ENCODE measurements around the gene EMC1. TPM values are rescaled to one million over a fixed set of nuclear protein-coding genes. Genes with fewer than 3 reads are reported as not detected.

Gene EMC1
- total RNA-seq, 1 experiment from 2014 or later, result 60.0 TPM

- Mint-ChIP-seq H3K36me3 (ENCODE audit: insufficient read depth in 1 of 3, low read depth in 3 of 3) (peaks cover 50 to 82% (median 74%) of the 10 kb centered on the region in 3 experiments; a peak in 6 of 7 replicates), H3K4me1 (no peaks in the 10 kb centered on the region), H3K4me3 (no peak overlapping the region), H3K9me3 (no peaks in the 10 kb centered on the region), H3K27ac (no peak overlapping the region), H3K27me3 (ENCODE audit: low read depth) (no peaks in the 10 kb centered on the region)
- Histone ChIP-seq H4K20me1 (ENCODE audit: control insufficient read depth, insufficient read depth, insufficient read length) (no peaks in the 10 kb centered on the region), H3K79me1 (ENCODE audit: insufficient read depth, low read depth, low read length, poor library complexity, severe bottlenecking) (peaks cover 2% of the 10 kb centered on the region), H2BK15ac (ENCODE audit: low read depth, low read length) (no peak overlapping the region), H3T11ph (ENCODE audit: low read length) (no peak overlapping the region), H2BK12ac (ENCODE audit: insufficient read length, low read depth, low read length) (no peak overlapping the region), H3K79me2 (ENCODE audit: insufficient read depth, low read length) (no peaks in the 10 kb centered on the region; the same call in 1 of the 2 replicates), H3K4ac (ENCODE audit: low read depth, low read length) (no peak overlapping the region), H3K14ac (ENCODE audit: insufficient read depth, low read length) (no peak overlapping the region), H3K23ac (ENCODE audit: insufficient read length, low read depth, low read length) (no peak overlapping the region), H2AFZ (ENCODE audit: low read length) (no peak overlapping the region), H3K56ac (ENCODE audit: insufficient read length, low read depth, low read length) (no peak overlapping the region), H2BK5ac (ENCODE audit: insufficient read length, low read length) (no peak overlapping the region), H4K5ac (ENCODE audit: insufficient read length, low read depth, low read length) (no peak overlapping the region), H3K27ac (ENCODE audit: insufficient read length, low read depth, low read length) (no peak overlapping the region), H4K91ac (ENCODE audit: insufficient read length, low read depth, low read length) (no peak overlapping the region), H2AK5ac (ENCODE audit: insufficient read length, low read length) (no peak overlapping the region), H3K4me1 (ENCODE audit: insufficient read depth, low read length) (no peaks in the 10 kb centered on the region), H4K8ac (replicated peaks; ENCODE audit: insufficient read length, low read depth, low read length) (no peak overlapping the region), H2BK20ac (ENCODE audit: low read depth, low read length, poor library complexity, severe bottlenecking) (no peak overlapping the region), H3K18ac (ENCODE audit: insufficient read length, low read depth, low read length) (no peak overlapping the region), H3K9ac (ENCODE audit: extremely low read depth, insufficient read length, low read length) (no peak overlapping the region), H3K23me2 (ENCODE audit: insufficient read length, low read depth, low read length, poor library complexity, severe bottlenecking) (no peaks in the 10 kb centered on the region), H3K9me3 (ENCODE audit: control insufficient read depth, low read depth, low read length) (no peaks in the 10 kb centered on the region), H2BK120ac (ENCODE audit: low read depth, low read length, poor library complexity, severe bottlenecking) (no peak overlapping the region), H3K27me3 (ENCODE audit: insufficient read depth, low read length) (no peaks in the 10 kb centered on the region), H3K4me2 (ENCODE audit: insufficient read depth, insufficient read length, low read length) (no peak overlapping the region)
- no peak for DNase-seq
- no CpG with 5 or more reads among the region's 3 CpGs for WGBS (ENCODE audit: extremely low coverage, insufficient read length, low lambda C conversion rate)
- TF ChIP-seq, protein P1, sequence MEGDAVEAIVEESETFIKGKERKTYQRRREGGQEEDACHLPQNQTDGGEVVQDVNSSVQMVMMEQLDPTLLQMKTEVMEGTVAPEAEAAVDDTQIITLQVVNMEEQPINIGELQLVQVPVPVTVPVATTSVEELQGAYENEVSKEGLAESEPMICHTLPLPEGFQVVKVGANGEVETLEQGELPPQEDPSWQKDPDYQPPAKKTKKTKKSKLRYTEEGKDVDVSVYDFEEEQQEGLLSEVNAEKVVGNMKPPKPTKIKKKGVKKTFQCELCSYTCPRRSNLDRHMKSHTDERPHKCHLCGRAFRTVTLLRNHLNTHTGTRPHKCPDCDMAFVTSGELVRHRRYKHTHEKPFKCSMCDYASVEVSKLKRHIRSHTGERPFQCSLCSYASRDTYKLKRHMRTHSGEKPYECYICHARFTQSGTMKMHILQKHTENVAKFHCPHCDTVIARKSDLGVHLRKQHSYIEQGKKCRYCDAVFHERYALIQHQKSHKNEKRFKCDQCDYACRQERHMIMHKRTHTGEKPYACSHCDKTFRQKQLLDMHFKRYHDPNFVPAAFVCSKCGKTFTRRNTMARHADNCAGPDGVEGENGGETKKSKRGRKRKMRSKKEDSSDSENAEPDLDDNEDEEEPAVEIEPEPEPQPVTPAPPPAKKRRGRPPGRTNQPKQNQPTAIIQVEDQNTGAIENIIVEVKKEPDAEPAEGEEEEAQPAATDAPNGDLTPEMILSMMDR (conservative IDR thresholded peaks at IDR 0.05), result no peak
Observed at GRCh38 chr1:19196331-19196730, 55.0 kb downstream of the EMC1 start.

Measured in H9 (cell line).